ENCODE results near the gene CDIPT.

DNA sequence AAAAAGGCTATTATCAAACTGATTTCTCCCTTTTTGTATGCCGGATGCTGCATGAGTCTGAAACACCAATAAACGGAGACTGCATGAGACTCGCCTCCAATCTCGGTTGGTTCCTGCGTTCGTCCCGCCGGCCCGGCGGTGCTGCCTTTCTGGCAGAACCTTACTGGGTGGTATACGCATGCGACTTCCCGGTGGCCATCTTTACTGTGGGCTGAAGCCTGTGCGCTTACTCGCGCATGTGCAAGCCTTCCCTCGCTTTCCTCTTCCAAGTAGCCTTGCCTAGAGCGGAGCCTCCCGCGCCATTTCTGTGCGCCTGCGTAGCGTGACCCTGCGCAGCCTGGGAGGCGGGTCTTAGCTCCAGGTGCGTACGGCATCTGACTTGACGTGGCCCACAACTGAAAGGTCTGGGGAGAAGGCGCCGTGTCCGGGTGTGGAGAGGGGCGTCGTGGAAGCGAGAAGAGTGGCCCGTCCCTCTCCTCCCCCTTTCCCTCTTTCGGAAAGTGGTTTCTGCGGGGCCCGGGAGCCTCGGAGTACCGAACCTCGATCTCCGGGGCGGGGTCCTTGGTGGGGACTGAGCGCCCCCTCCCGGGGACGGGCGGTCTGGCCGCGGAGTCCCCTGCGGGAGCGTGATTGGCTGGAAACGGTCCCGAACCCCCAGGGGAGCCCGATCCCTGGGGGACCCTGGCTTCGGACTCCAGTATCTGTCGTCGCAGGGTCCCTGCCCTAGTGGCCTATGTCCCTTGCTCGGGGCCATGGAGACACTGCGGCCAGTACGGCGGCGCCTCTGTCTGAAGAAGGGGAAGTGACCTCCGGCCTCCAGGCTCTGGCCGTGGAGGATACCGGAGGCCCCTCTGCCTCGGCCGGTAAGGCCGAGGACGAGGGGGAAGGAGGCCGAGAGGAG, 47.0 kb downstream of the CDIPT start, which contains the start of gene PAGR1:
- TF ChIP-seq, protein P1, sequence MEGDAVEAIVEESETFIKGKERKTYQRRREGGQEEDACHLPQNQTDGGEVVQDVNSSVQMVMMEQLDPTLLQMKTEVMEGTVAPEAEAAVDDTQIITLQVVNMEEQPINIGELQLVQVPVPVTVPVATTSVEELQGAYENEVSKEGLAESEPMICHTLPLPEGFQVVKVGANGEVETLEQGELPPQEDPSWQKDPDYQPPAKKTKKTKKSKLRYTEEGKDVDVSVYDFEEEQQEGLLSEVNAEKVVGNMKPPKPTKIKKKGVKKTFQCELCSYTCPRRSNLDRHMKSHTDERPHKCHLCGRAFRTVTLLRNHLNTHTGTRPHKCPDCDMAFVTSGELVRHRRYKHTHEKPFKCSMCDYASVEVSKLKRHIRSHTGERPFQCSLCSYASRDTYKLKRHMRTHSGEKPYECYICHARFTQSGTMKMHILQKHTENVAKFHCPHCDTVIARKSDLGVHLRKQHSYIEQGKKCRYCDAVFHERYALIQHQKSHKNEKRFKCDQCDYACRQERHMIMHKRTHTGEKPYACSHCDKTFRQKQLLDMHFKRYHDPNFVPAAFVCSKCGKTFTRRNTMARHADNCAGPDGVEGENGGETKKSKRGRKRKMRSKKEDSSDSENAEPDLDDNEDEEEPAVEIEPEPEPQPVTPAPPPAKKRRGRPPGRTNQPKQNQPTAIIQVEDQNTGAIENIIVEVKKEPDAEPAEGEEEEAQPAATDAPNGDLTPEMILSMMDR (IDR thresholded peaks at IDR 0.05) = peak; percentile 62 to 94 (median 84)
- peak; percentile 50 to 83 for TF ChIP-seq POLR2A (IDR thresholded peaks at IDR 0.05)
